HAP-1 (cell line): Measurements from ENCODE around the gene IP6K3.

Source experiments
- DNase-seq, 2 experiments: peaks; one replicate each; pipeline ENCODE4 v3.0.0-alpha.2; 2016 to 2020; ENCODE audit warnings: low spot score in 2 of 2
- H3K27me3 ChIP-seq: fragments of 250-450 bp; sonication (Bioruptor Pico); 2 replicates; pipeline ENCODE4 v1.5.1; 2020; ENCODE audit warnings: low read depth, mild to moderate bottlenecking, moderate library complexity
- H3K36me3 ChIP-seq: fragments of 250-450 bp; sonication (Bioruptor Pico); replicated peaks from 2 replicates; pipeline ENCODE4 v1.5.1; 2020; ENCODE audit warnings: mild to moderate bottlenecking
- H3K4me1 ChIP-seq: fragments of 250-450 bp; sonication (Bioruptor Pico); 2 replicates; pipeline ENCODE4 v1.5.1; 2020; ENCODE audit warnings: mild to moderate bottlenecking
- H3K4me3 ChIP-seq: fragments of 250-450 bp; sonication (Bioruptor Pico); 2 replicates; pipeline ENCODE4 v1.5.1; 2020; ENCODE audit warnings: mild to moderate bottlenecking, moderate library complexity
- H3K9me3 ChIP-seq: fragments of 250-450 bp; sonication (Bioruptor Pico); 2 replicates; pipeline ENCODE4 v1.5.1; 2020; ENCODE audit warnings: mild to moderate bottlenecking, moderate library complexity
- in situ Hi-C: fragments of 300-500 bp; cut with MboI; formaldehyde crosslinking; loops from 3 replicates; pipeline ENCODE4 v1.14.3; 2020; ENCODE audit warnings: low sequenced_read_pairs, inconsistent platforms, mixed read lengths

IP6K3 gene

GRCh38 chr6:33691456-33692077 lies 55.1 kb downstream of the IP6K3 start:
- Histone ChIP-seq H3K27me3 (no peaks in the 10 kb centered on the region), H3K4me3 (no peak overlapping the region), H3K36me3 (peaks cover 76% of the 10 kb centered on the region), H3K4me1 (no peaks in the 10 kb centered on the region), H3K9me3 (no peaks in the 10 kb centered on the region)
- DNase-seq: no peak
- in situ Hi-C loops: no loop called here

GRCh38 chr6:33690766-33691165 lies 55.9 kb downstream of the IP6K3 start:
- Histone ChIP-seq H3K4me1 (no peaks in the 10 kb centered on the region), H3K9me3 (no peaks in the 10 kb centered on the region), H3K36me3 (peaks cover 76% of the 10 kb centered on the region), H3K4me3 (no peak overlapping the region), H3K27me3 (no peaks in the 10 kb centered on the region)
- in situ Hi-C loops: no loop called here
- DNase-seq: no peak

DNA sequence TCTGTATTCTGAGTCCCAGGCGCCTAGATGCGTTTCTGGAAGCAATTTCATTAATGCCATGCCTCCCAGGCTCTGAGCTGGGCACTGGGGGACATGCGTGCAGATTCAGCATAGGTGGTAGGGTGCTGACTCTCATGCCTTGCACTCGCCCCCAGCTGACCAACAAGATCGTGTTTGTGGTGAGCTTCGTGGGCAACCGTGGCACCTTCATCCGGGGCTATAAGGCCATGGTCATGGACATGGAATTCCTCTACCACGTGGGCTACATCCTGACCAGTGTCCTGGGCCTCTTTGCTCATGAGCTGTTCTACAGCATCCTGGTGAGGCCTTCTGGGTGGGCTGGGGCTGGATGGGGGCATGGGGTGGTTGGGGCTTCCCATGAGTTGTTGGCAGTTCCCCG lies 56.8 kb downstream of the IP6K3 start:
- H3K36me3 ChIP-seq: peaks cover 76% of the 10 kb centered on the region
- in situ Hi-C loops: no loop called here
- H3K27me3 ChIP-seq: no peaks in the 10 kb centered on the region
- no peaks in the 10 kb centered on the region for H3K9me3 ChIP-seq
- no peaks in the 10 kb centered on the region for H3K4me1 ChIP-seq
- no peak overlapping the region for H3K4me3 ChIP-seq
- no peak for DNase-seq

- peaks cover 77% of the 10 kb centered on the region for H3K36me3 ChIP-seq
- DNase-seq: no peak
- in situ Hi-C loops: no loop called here
These were observed 57.6 kb downstream of the IP6K3 start for GRCh38 chr6:33689148-33689494.

DNA sequence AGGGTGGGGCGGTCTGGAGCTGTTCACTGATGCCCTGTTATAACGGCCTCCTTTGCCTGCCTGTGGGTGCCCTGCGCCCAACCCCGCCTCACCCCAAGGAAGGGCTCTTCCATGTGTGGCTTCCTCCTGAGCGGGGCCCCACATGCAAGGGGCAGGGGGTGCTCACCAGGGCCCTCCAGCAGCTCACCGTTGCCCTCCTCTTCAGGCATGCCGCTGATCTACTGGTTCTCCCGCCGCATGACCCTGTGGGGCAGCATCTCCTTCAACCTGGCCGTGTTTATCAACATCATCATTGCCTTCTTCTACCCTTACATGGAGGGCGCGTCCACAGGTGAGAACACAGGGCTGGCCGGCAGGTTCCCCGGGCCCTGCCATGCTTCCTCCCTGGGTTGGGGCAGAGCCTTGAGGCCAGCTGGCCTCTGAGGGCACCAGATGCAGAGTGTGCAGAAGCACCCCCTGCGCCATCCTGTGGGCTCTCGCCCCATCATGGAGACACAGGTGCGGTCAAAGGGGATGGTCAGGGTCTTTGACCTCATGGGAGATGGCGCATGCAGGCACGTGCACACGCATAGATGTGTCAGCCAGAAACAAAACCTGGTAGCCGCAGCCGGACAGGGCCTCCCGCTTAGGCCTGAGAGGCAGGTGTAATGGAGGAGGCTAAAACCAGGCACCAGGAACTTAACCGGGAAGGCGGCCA lies 58.1 kb downstream of the IP6K3 start:
- Histone ChIP-seq H3K4me1 (no peaks in the 10 kb centered on the region), H3K4me3 (no peak overlapping the region), H3K27me3 (no peaks in the 10 kb centered on the region), H3K36me3 (peaks cover 76% of the 10 kb centered on the region), H3K9me3 (no peaks in the 10 kb centered on the region)
- no peak for DNase-seq
- in situ Hi-C loops: no loop called here

More at GRCh38 chr6:33689148-33689494, 57.6 kb downstream of the IP6K3 start:
- H3K4me3 ChIP-seq: no peak overlapping the region
- no peaks in the 10 kb centered on the region for H3K4me1 ChIP-seq
- no peaks in the 10 kb centered on the region for H3K9me3 ChIP-seq
- no peaks in the 10 kb centered on the region for H3K27me3 ChIP-seq

DNA sequence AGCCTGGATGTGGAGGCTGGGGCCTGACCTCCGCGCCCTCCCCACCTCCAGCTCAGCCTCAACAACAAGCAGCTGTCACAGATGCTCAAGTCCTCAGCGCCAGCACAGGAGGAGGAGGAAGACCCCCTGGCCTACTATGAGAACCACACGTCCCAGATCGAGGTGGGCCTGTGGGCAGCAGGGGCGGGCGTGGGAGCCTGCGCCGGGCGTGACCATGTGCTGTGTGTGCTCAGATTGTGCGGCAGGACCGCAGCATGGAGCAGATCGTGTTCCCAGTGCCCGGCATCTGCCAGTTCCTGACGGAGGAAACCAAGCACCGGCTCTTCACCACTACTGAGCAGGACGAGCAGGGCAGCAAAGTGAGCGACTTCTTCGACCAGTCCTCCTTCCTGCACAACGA lies 58.7 kb downstream of the IP6K3 start:
- H3K4me1 ChIP-seq: no peaks in the 10 kb centered on the region
- peaks cover 70% of the 10 kb centered on the region for H3K36me3 ChIP-seq
- in situ Hi-C loops: no loop called here
- no peak for DNase-seq
- no peaks in the 10 kb centered on the region for H3K9me3 ChIP-seq
- no peaks in the 10 kb centered on the region for H3K27me3 ChIP-seq
- no peak overlapping the region for H3K4me3 ChIP-seq

GRCh38 chr6:33686981-33687975 lies 59.4 kb downstream of the IP6K3 start:
- Histone ChIP-seq H3K27me3 (no peaks in the 10 kb centered on the region), H3K4me3 (no peak overlapping the region), H3K4me1 (no peaks in the 10 kb centered on the region), H3K9me3 (no peaks in the 10 kb centered on the region), H3K36me3 (peaks cover 66% of the 10 kb centered on the region)
- no peak for DNase-seq
- in situ Hi-C loops: no loop called here

DNA sequence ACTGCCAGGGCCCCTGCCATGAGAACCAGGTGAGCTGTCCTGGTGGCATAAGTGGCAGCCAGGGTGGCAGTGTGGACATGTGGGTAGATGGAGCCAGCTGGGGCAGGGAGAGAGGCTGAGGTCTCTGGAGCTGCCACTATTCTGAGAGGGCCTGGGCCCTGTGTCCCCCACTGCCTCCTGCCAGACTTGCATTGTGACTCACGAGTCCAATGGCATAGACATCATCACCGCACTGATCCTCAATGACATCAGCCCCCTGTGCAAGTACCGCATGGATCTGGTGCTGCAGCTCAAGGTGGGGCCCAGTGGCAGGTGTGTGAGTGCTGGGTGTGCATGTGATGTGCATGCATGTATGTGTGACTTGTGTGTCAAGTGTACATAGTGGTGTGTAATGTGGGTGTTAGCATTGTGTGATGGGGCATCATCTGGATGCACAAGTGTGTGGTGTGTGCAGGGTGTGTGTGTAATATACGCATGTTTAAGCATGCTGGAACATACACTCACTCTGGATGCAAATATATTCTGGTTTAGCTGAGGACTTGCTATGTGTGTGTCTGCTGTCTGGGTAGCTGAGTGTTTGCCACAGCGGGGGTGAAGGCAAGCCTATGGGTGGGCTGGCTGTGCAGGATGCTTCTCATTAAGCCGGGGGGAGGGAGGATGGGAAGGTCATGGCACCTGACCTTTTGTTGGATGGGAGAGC lies 60.3 kb downstream of the IP6K3 start:
- Histone ChIP-seq H3K4me1 (no peaks in the 10 kb centered on the region), H3K9me3 (no peaks in the 10 kb centered on the region)
- in situ Hi-C loops: no loop called here

DNA sequence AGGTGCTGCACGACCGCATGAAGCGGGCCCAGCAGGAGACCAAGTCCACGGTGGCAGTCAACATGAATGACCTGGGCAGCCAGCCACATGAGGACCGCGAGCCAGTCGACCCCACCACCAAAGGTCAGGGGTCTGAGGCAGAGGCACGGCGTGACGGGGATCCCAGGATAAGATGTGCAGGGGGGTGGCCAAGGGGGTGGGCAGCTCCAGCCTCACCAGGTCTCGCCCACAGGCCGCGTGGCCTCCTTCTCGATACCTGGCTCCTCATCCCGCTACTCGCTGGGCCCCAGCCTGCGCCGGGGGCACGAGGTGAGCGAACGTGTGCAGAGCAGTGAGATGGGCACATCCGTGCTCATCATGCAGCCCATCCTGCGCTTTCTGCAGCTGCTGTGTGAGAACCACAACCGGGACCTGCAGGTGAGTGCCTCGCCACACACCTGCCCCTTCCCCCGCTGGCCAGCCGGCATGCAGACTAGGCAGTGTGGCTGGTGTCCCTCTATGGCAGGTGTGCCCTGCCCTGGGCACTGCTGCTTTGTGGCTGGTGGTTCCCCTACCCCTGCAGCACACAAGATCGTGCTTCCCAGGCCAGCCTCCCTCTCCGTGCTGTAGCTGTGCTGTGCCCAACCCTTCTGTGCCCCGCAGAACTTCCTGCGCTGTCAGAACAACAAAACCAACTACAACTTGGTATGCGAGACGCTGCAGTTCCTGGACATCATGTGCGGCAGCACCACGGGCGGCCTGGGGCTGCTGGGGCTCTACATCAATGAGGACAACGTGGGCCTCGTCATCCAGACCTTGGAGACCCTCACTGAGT lies 61.1 kb downstream of the IP6K3 start:
- Histone ChIP-seq H3K4me1 (no peaks in the 10 kb centered on the region), H3K36me3 (peaks cover 54% of the 10 kb centered on the region), H3K27me3 (no peaks in the 10 kb centered on the region), H3K9me3 (no peaks in the 10 kb centered on the region), H3K4me3 (no peak overlapping the region)
- no peak for DNase-seq
- in situ Hi-C loops: no loop called here

More for the DNA sequence above, 60.3 kb downstream of the IP6K3 start:
- Histone ChIP-seq H3K27me3 (no peaks in the 10 kb centered on the region), H3K36me3 (peaks cover 58% of the 10 kb centered on the region), H3K4me3 (no peak overlapping the region)
- no peak for DNase-seq

GRCh38 chr6:33684983-33685382 lies 61.7 kb downstream of the IP6K3 start:
- Histone ChIP-seq H3K36me3 (peaks cover 50% of the 10 kb centered on the region), H3K9me3 (no peaks in the 10 kb centered on the region), H3K4me1 (no peaks in the 10 kb centered on the region), H3K4me3 (no peak overlapping the region), H3K27me3 (no peaks in the 10 kb centered on the region)
- in situ Hi-C loops: no loop called here
- DNase-seq: no peak

GRCh38 chr6:33684428-33684896 lies 62.2 kb downstream of the IP6K3 start:
- Histone ChIP-seq H3K27me3 (no peaks in the 10 kb centered on the region), H3K4me3 (no peak overlapping the region), H3K36me3 (peaks cover 50% of the 10 kb centered on the region), H3K9me3 (no peaks in the 10 kb centered on the region), H3K4me1 (no peaks in the 10 kb centered on the region)
- in situ Hi-C loops: no loop called here
- no peak for DNase-seq

GRCh38 chr6:33683576-33684427 lies 62.9 kb downstream of the IP6K3 start:
- DNase-seq: no peak
- Histone ChIP-seq H3K4me3 (no peak overlapping the region), H3K36me3 (peaks cover 46% of the 10 kb centered on the region), H3K9me3 (no peaks in the 10 kb centered on the region), H3K27me3 (no peaks in the 10 kb centered on the region), H3K4me1 (no peaks in the 10 kb centered on the region)
- in situ Hi-C loops: no loop called here
